GM23338 (cell line): ENCODE measurements around the gene TBC1D21.

ENCODE experiments used
- CTCF ChIP-seq, 2 experiments: fragments of 200-600 bp in 1 of 2; sonication (generic) in 1 of 2; conservative IDR thresholded peaks; 2 replicates each; pipeline versions ENCODE4 v1.5.1 to v1.6.1; 2016 to 2017; ENCODE audit warnings: antibody characterized with exemption in 2 of 2, low read depth in 2 of 2, mild to moderate bottlenecking in 2 of 2, moderate library complexity in 1 of 2
- EZH2 ChIP-seq: fragments of 200-600 bp; sonication (generic); IDR thresholded peaks from one replicate; pipeline ENCODE4 v1.8.0; 2017; ENCODE audit warnings: antibody characterized with exemption, mild to moderate bottlenecking, low read depth; ENCODE audit not compliant: unreplicated experiment
- EZH2phosphoT487 ChIP-seq: fragments of 200-600 bp; sonication (generic); IDR thresholded peaks from one replicate; pipeline ENCODE4 v1.8.1; 2018; ENCODE audit warnings: antibody characterized with exemption; ENCODE audit not compliant: unreplicated experiment
- POLR2AphosphoS5 ChIP-seq: IDR thresholded peaks from 2 replicates; pipeline ENCODE4 v1.6.1; 2016; ENCODE audit warnings: antibody characterized with exemption, low read depth
- REST ChIP-seq: IDR thresholded peaks from one replicate; pipeline ENCODE4 v1.6.1; 2018; ENCODE audit warnings: antibody characterized with exemption; ENCODE audit not compliant: unreplicated experiment
- ZNF331 ChIP-seq: fragments of 250-450 bp; sonication (Bioruptor Pico); IDR thresholded peaks from 2 replicates; pipeline ENCODE4 v1.5.0; 2020; ENCODE audit warnings: low read depth, mild to moderate bottlenecking, moderate library complexity

GRCh38 chr15:73909651-73910050 is 36.3 kb downstream of the TBC1D21 start:
- no peak for TF ChIP-seq EZH2
- TF ChIP-seq CTCF (conservative IDR thresholded peaks at IDR 0.05; ENCODE audit: low read depth in 2 of 2): no peak
- TF ChIP-seq EZH2phosphoT487: no peak
- no peak for TF ChIP-seq POLR2AphosphoS5
- no peak for TF ChIP-seq ZNF331 (CRISPR knock-in tag)
- TF ChIP-seq REST: no peak
